Mesenchymal stem cell (in vitro differentiated cells and primary cell): ENCODE data around the gene TCF4.

Experiments used
- DNase-seq: peaks from one replicate; pipeline ENCODE4 v3.0.0-alpha.2; 2013
- H2AFZ ChIP-seq: one replicate; pipeline ENCODE4 v1.6.1; 2013; ENCODE audit warnings: low read depth, mild to moderate bottlenecking, control low read depth, inconsistent platforms, low read length, moderate library complexity
- H2AK5ac ChIP-seq: 2 replicates; pipeline ENCODE4 v1.6.1; 2013; ENCODE audit warnings: low read length, moderate library complexity, mild to moderate bottlenecking, inconsistent platforms; ENCODE audit not compliant: severe bottlenecking
- H2BK120ac ChIP-seq: one replicate; pipeline ENCODE4 v1.6.1; 2013; ENCODE audit warnings: low read depth, mild to moderate bottlenecking, inconsistent platforms, low read length, moderate library complexity
- H2BK12ac ChIP-seq, 2 experiments: one replicate each; pipeline ENCODE4 v1.6.1; 2013; ENCODE audit warnings: inconsistent platforms in 2 of 2, low read length in 2 of 2, mild to moderate bottlenecking in 2 of 2, moderate library complexity in 2 of 2, control low read depth in 1 of 2
- H2BK15ac ChIP-seq: one replicate; pipeline ENCODE4 v1.6.1; 2013; ENCODE audit warnings: mild to moderate bottlenecking, low read depth, inconsistent platforms; ENCODE audit not compliant: poor library complexity, severe bottlenecking
- H2BK5ac ChIP-seq: 2 replicates; pipeline ENCODE4 v1.6.1; 2013; ENCODE audit warnings: low read depth, mild to moderate bottlenecking, low read length, control low read depth, inconsistent platforms; ENCODE audit not compliant: poor library complexity, severe bottlenecking
- H3K14ac ChIP-seq, 2 experiments: one replicate each; pipeline ENCODE4 v1.6.1; 2013; ENCODE audit warnings: inconsistent platforms in 2 of 2, low read length in 2 of 2, control low read depth in 1 of 2, mild to moderate bottlenecking in 1 of 2, moderate library complexity in 1 of 2
- H3K18ac ChIP-seq, 2 experiments: one replicate each; pipeline ENCODE4 v1.6.1; 2013; ENCODE audit warnings: inconsistent platforms in 2 of 2, low read length in 2 of 2, control low read depth in 1 of 2, low read depth in 1 of 2, mild to moderate bottlenecking in 1 of 2
- H3K23ac ChIP-seq, 2 experiments: one replicate each; pipeline ENCODE4 v1.6.1; 2013; ENCODE audit warnings: inconsistent platforms in 2 of 2, low read length in 2 of 2, mild to moderate bottlenecking in 2 of 2, moderate library complexity in 2 of 2, control low read depth in 1 of 2
- H3K27ac ChIP-seq: 2 replicates; pipeline ENCODE4 v1.5.1; 2013; ENCODE audit warnings: mild to moderate bottlenecking, moderate library complexity, low read length, control low read depth, inconsistent platforms; ENCODE audit not compliant: poor library complexity, severe bottlenecking
- H3K27me3 ChIP-seq, 2 experiments: 2 replicates each; pipeline versions ENCODE4 v1.6.1 to v1.7.0; 2013; ENCODE audit warnings: low read length in 2 of 2, mild to moderate bottlenecking in 2 of 2, moderate library complexity in 2 of 2, control low read depth in 1 of 2, inconsistent platforms in 1 of 2; ENCODE audit not compliant: control insufficient read depth in 1 of 2, insufficient read depth in 1 of 2
- H3K36me3 ChIP-seq, 2 experiments: 2 replicates each; pipeline versions ENCODE4 v1.6.1 to v1.7.0; 2013; ENCODE audit warnings: low read length in 2 of 2, control low read depth in 1 of 2, inconsistent platforms in 1 of 2, low read depth in 1 of 2, mild to moderate bottlenecking in 1 of 2; ENCODE audit not compliant: insufficient read depth in 2 of 2, control insufficient read depth in 1 of 2
- H3K4ac ChIP-seq, 2 experiments: one replicate each; pipeline ENCODE4 v1.6.1; 2013; ENCODE audit warnings: inconsistent platforms in 2 of 2, low read length in 2 of 2, mild to moderate bottlenecking in 2 of 2, moderate library complexity in 2 of 2, control low read depth in 1 of 2, low read depth in 1 of 2
- H3K4me1 ChIP-seq: 2 replicates; pipeline ENCODE4 v1.6.1; 2013; ENCODE audit warnings: low read depth, low read length, control low read depth; ENCODE audit not compliant: control insufficient read depth, insufficient read depth
- H3K4me2 ChIP-seq: 2 replicates; pipeline ENCODE4 v1.6.1; 2013; ENCODE audit warnings: low read length, mild to moderate bottlenecking, inconsistent platforms; ENCODE audit not compliant: poor library complexity, severe bottlenecking
- H3K4me3 ChIP-seq, 2 experiments: 2 replicates each; pipeline versions ENCODE4 v1.5.1 to v1.7.0; 2013; ENCODE audit warnings: low read length in 2 of 2, mild to moderate bottlenecking in 2 of 2, control low read depth in 1 of 2, low read depth in 1 of 2; ENCODE audit not compliant: insufficient read depth in 1 of 2
- H3K79me1 ChIP-seq: replicated peaks from 2 replicates; pipeline ENCODE4 v1.6.1; 2013; ENCODE audit warnings: mild to moderate bottlenecking, control low read depth, low read length, inconsistent platforms; ENCODE audit not compliant: poor library complexity, severe bottlenecking
- H3K9ac ChIP-seq: 2 replicates; pipeline ENCODE4 v1.7.0; 2013; ENCODE audit warnings: mild to moderate bottlenecking, low read length, moderate library complexity
- H3K9me3 ChIP-seq: 2 replicates; pipeline ENCODE4 v1.7.0; 2013; ENCODE audit warnings: mild to moderate bottlenecking, low read length; ENCODE audit not compliant: control insufficient read depth
- H4K8ac ChIP-seq: one replicate; pipeline ENCODE4 v1.6.1; 2013; ENCODE audit warnings: inconsistent platforms, mild to moderate bottlenecking, low read length, moderate library complexity
- H4K91ac ChIP-seq: one replicate; pipeline ENCODE4 v1.6.1; 2013; ENCODE audit warnings: mild to moderate bottlenecking, low read length, inconsistent platforms
- WGBS: methylation state at CpG from one replicate; pipeline ENCODE4 v1.1.7; 2013; ENCODE audit warnings: mixed read lengths; 5-methylcytosine and 5-hydroxymethylcytosine counted together

The TCF4 gene

DNA sequence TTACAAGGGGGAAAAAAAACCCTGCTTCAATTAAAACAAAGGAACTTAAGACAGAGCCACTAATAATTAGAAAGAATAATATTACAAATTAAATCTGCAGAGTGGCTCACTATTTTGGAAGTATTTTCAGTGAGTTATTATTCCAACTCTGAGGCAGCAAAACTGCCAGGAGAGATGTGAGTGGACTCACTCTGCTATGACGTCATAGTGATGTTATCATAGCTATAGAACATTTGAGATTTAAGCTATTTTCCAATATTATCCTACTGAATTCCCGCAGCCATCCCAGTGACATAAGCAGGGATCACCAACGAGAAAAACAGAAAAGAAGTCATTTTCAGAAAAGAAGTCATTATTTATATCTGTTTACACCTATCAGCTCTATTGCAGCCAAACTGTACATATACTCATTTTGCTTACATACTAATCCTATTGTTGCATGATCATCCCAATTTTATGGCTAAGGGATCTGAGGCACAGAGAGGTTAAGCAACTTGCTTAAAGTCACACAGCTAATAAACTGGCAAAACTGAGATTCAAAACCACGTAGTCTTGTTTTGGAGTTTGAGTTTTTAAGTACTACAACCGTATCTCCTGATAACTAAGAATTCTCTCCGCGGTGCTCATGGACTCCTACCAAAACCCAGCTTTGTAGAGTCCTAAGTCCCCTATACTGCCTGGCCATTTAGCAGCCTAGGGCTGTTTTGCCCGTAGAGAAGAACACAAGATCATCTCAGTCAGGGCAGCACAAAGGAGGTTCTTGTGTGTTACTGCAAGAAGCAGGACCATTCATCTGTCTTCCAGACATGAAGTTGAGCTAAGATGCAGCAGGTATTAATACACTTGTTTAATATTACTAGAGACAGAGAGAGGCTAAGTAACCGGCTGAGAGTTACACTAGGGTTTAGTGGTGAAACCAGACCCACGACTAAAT lies 299.8 kb downstream of the TCF4 start:
- no peak overlapping the region for H3K4me3 ChIP-seq

GRCh38 chr18:55287149-55287806 lies 300.7 kb downstream of the TCF4 start:
- Histone ChIP-seq H2BK15ac (no peak overlapping the region), H3K79me1 (peaks cover 10% of the 10 kb centered on the region), H3K4me2 (no peak overlapping the region), H2AK5ac (no peak overlapping the region), H2AFZ (no peak overlapping the region), H3K27me3 (no peaks in the 10 kb centered on the region), H3K23ac (no peak overlapping the region), H2BK5ac (no peak overlapping the region), H3K9me3 (no peaks in the 10 kb centered on the region), H3K4me3 (no peak overlapping the region), H3K4ac (no peak overlapping the region), H4K8ac (no peak overlapping the region), H3K36me3 (peaks cover 0 to 3% of the 10 kb centered on the region in 2 experiments), H2BK12ac (no peak overlapping the region), H3K27ac (no peak overlapping the region), H4K91ac (no peak overlapping the region), H3K9ac (no peak overlapping the region), H2BK120ac (no peak overlapping the region), H3K18ac (no peak overlapping the region), H3K4me1 (peaks cover 2% of the 10 kb centered on the region), H3K14ac (no peak overlapping the region)
- DNase-seq: no peak
- WGBS: 83% methylated on average over 11 of the region's 11 CpGs

More for the DNA sequence above, 299.8 kb downstream of the TCF4 start:
- Histone ChIP-seq H3K14ac (no peak overlapping the region), H3K27me3 (no peaks in the 10 kb centered on the region), H3K27ac (no peak overlapping the region), H2BK15ac (no peak overlapping the region), H2BK12ac (no peak overlapping the region), H3K36me3 (peaks cover 0 to 3% of the 10 kb centered on the region in 2 experiments), H3K4ac (no peak overlapping the region), H4K91ac (no peak overlapping the region), H3K23ac (no peak overlapping the region), H2AFZ (no peak overlapping the region), H3K18ac (no peak overlapping the region), H2BK5ac (no peak overlapping the region), H3K79me1 (peaks cover 10% of the 10 kb centered on the region), H4K8ac (no peak overlapping the region), H3K4me2 (no peak overlapping the region), H3K9ac (no peak overlapping the region), H2BK120ac (no peak overlapping the region), H3K4me1 (peaks cover 2% of the 10 kb centered on the region), H2AK5ac (no peak overlapping the region), H3K9me3 (no peaks in the 10 kb centered on the region)
- WGBS: 96% methylated on average over 9 of the region's 10 CpGs
- no peak for DNase-seq

DNA sequence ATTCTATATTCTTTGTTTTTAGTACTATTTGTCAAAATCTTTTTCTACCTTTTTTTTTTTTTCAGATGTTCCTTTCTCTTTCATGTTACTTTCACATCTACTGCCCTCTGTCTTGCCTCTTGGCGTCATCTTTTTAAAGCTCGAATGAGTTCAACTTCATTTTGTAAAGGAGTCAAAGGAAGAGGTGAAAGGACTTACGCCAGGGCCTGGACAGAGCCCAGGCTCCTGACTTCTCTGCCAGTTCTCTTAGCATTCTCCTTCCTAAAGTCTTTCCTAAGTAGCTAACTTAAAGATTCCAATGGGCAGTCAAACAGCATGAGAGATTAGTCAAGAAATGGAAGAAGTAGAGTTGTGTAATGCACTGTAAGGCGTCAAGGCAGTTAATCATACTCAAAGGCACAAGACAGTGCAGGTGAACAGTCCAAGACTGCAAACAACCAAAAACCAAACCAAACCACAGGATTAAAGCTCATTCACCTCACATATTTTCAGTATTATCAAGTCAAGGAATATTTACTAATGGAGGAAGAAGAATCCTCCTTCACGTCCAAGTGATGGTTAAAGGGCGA lies 301.7 kb downstream of the TCF4 start:
- Histone ChIP-seq H3K27ac (no peak overlapping the region), H3K23ac (no peak overlapping the region), H3K9me3 (no peaks in the 10 kb centered on the region), H2AK5ac (no peak overlapping the region), H2BK12ac (no peak overlapping the region), H4K91ac (no peak overlapping the region), H3K79me1 (peaks cover 10% of the 10 kb centered on the region), H3K18ac (no peak overlapping the region), H2AFZ (no peak overlapping the region), H3K9ac (no peak overlapping the region), H3K4ac (no peak overlapping the region), H3K14ac (no peak overlapping the region), H2BK5ac (no peak overlapping the region), H3K36me3 (peaks cover 0 to 3% of the 10 kb centered on the region in 2 experiments), H3K4me1 (peaks cover 2% of the 10 kb centered on the region), H3K4me3 (no peak overlapping the region), H2BK15ac (no peak overlapping the region), H3K27me3 (no peaks in the 10 kb centered on the region), H4K8ac (no peak overlapping the region), H3K4me2 (no peak overlapping the region), H2BK120ac (no peak overlapping the region)
- DNase-seq: no peak
- WGBS: 100% methylated on average over 3 of the region's 6 CpGs

DNA sequence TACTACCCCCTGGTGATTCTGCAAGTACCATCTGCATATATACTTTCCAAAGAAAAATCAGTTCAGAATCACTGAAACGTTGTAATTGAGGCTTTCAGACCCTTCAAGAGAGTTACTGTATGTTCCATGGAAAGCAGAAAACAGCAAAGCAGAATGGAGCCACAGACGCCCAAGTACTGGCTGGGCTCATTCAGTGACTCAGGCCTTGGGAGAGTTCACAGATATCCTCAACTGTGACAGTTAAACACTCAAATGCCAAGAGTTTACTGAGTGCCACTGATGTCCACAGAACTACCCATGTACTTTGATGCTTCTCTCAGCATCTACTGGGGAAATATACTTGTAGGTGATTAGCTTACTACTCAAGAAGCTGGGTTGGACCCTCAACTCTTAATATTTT lies 303.4 kb downstream of the TCF4 start:
- no peak overlapping the region for H3K9ac ChIP-seq
- H2BK5ac ChIP-seq: no peak overlapping the region
- H2BK15ac ChIP-seq: no peak overlapping the region
- H3K4me3 ChIP-seq: no peak overlapping the region
- H3K4me1 ChIP-seq: peaks cover 2% of the 10 kb centered on the region
- no peak overlapping the region for H4K8ac ChIP-seq
- no peaks in the 10 kb centered on the region for H3K27me3 ChIP-seq
- no peak for DNase-seq
- H3K9me3 ChIP-seq: no peaks in the 10 kb centered on the region
- no peak overlapping the region for H3K14ac ChIP-seq
- 86% methylated on average over 2 of the region's 2 CpGs for WGBS
- no peak overlapping the region for H3K27ac ChIP-seq
- H2BK12ac ChIP-seq: no peak overlapping the region
- H3K4me2 ChIP-seq: no peak overlapping the region
- no peak overlapping the region for H2BK120ac ChIP-seq
- H3K23ac ChIP-seq: no peak overlapping the region
- no peak overlapping the region for H2AFZ ChIP-seq
- H3K4ac ChIP-seq: no peak overlapping the region
- peaks cover 10% of the 10 kb centered on the region for H3K79me1 ChIP-seq
- peaks cover 0 to 4% of the 10 kb centered on the region in 2 experiments for H3K36me3 ChIP-seq
- H3K18ac ChIP-seq: no peak overlapping the region
- no peak overlapping the region for H4K91ac ChIP-seq
- no peak overlapping the region for H2AK5ac ChIP-seq
